Activated T-cell treated with anti-CD3 and anti-CD28 coated beads, Interleukin-2, amount 50 U/mL, for 4 hours (primary cell): ENCODE results near the gene ELFN1. TPM values are rescaled to one million over a fixed set of nuclear protein-coding genes. Genes with fewer than 3 reads are reported as not detected.

Source experiments
- ATAC-seq, 2 donors: fragments of 200-7000 bp; cut with Tn5 transposase; one replicate each; pipeline ENCODE4 v1.10.0; 2021
- DNase-seq: peaks from one replicate; pipeline ENCODE4 v3.0.0-alpha.2; 2020
- H3K27me3 Mint-ChIP-seq: one replicate; pipeline ENCODE4 v1.8.0; 2021; ENCODE audit warnings: low read depth, mixed read lengths
- H3K36me3 Mint-ChIP-seq: one replicate; pipeline ENCODE4 v1.8.0; 2022; ENCODE audit warnings: mixed read lengths; ENCODE audit not compliant: insufficient read depth
- H3K4me1 Mint-ChIP-seq: one replicate; pipeline ENCODE4 v1.8.0; 2021; ENCODE audit warnings: low read depth, mixed read lengths
- H3K4me3 Mint-ChIP-seq: one replicate; pipeline ENCODE4 v1.8.0; 2021; ENCODE audit warnings: mild to moderate bottlenecking, moderate library complexity, mixed read lengths
- H3K9me3 Mint-ChIP-seq: one replicate; pipeline ENCODE4 v1.8.0; 2021; ENCODE audit warnings: mixed read lengths
- total RNA-seq, 3 donors: library from RNA; stranded (reverse); gene quantifications; one replicate each; pipeline ENCODE4 v1.2.1, GENCODE V29; 2021

The ELFN1 gene
- total RNA-seq, 3 donors from 2014 or later, result 0.11 to 0.13 (median 0.13) TPM

GRCh38 chr7:1719913-1720312, 49.8 kb downstream of the ELFN1 start:
- DNase-seq (no peak), ATAC-seq (no peak)
- H3K9me3 Mint-ChIP-seq, result no peaks in the 10 kb centered on the region
- no peak overlapping the region for H3K4me3 Mint-ChIP-seq
- H3K27me3 Mint-ChIP-seq, result peaks cover 3% of the 10 kb centered on the region
- H3K4me1 Mint-ChIP-seq, result no peaks in the 10 kb centered on the region
- no peaks in the 10 kb centered on the region for H3K36me3 Mint-ChIP-seq

- no peak overlapping the region for H3K4me3 Mint-ChIP-seq
- H3K36me3 Mint-ChIP-seq, result no peaks in the 10 kb centered on the region
- no peak for DNase-seq
- H3K27me3 Mint-ChIP-seq, result peaks cover 1% of the 10 kb centered on the region
- ATAC-seq, result no peak
- no peaks in the 10 kb centered on the region for H3K9me3 Mint-ChIP-seq
- no peaks in the 10 kb centered on the region for H3K4me1 Mint-ChIP-seq
These were observed 50.2 kb downstream of the ELFN1 start for GRCh38 chr7:1720326-1720725.

GRCh38 chr7:1721047-1721690, 51.1 kb downstream of the ELFN1 start:
- no peak overlapping the region for H3K4me3 Mint-ChIP-seq
- H3K4me1 Mint-ChIP-seq, result no peaks in the 10 kb centered on the region
- H3K36me3 Mint-ChIP-seq, result no peaks in the 10 kb centered on the region
- no peaks in the 10 kb centered on the region for H3K9me3 Mint-ChIP-seq
- no peak for ATAC-seq
- DNase-seq, result no peak
- peaks cover 5% of the 10 kb centered on the region for H3K27me3 Mint-ChIP-seq

- H3K4me1 Mint-ChIP-seq, result no peaks in the 10 kb centered on the region
- ATAC-seq (no peak), DNase-seq (no peak)
- peaks cover 12% of the 10 kb centered on the region for H3K27me3 Mint-ChIP-seq
- H3K36me3 Mint-ChIP-seq, result no peaks in the 10 kb centered on the region
- no peak overlapping the region for H3K4me3 Mint-ChIP-seq
- H3K9me3 Mint-ChIP-seq, result no peaks in the 10 kb centered on the region
These were observed 53.2 kb downstream of the ELFN1 start for GRCh38 chr7:1723254-1723653.

GRCh38 chr7:1724118-1724910, 54.2 kb downstream of the ELFN1 start:
- DNase-seq, result no peak
- no peak for ATAC-seq
- no peaks in the 10 kb centered on the region for H3K36me3 Mint-ChIP-seq
- no peak overlapping the region for H3K4me3 Mint-ChIP-seq
- H3K9me3 Mint-ChIP-seq, result no peaks in the 10 kb centered on the region
- no peaks in the 10 kb centered on the region for H3K4me1 Mint-ChIP-seq
- peaks cover 15% of the 10 kb centered on the region for H3K27me3 Mint-ChIP-seq

- Mint-ChIP-seq H3K4me1 (no peaks in the 10 kb centered on the region), H3K27me3 (peaks cover 15% of the 10 kb centered on the region), H3K9me3 (no peaks in the 10 kb centered on the region), H3K36me3 (no peaks in the 10 kb centered on the region), H3K4me3 (no peak overlapping the region)
- DNase-seq, result no peak
- no peak for ATAC-seq
These were observed 55.2 kb downstream of the ELFN1 start for GRCh38 chr7:1725199-1725690.

- Mint-ChIP-seq H3K9me3 (no peaks in the 10 kb centered on the region), H3K4me3 (no peak overlapping the region)
- no peak for ATAC-seq
These were observed 55.9 kb downstream of the ELFN1 start for GRCh38 chr7:1725766-1726630.

GRCh38 chr7:1727079-1727478, 57.0 kb downstream of the ELFN1 start:
- peaks cover 15% of the 10 kb centered on the region for H3K27me3 Mint-ChIP-seq
- DNase-seq, result no peak
- no peaks in the 10 kb centered on the region for H3K36me3 Mint-ChIP-seq
- H3K4me1 Mint-ChIP-seq, result no peaks in the 10 kb centered on the region
- no peak overlapping the region for H3K4me3 Mint-ChIP-seq
- no peaks in the 10 kb centered on the region for H3K9me3 Mint-ChIP-seq
- no peak for ATAC-seq

More at GRCh38 chr7:1725766-1726630, 55.9 kb downstream of the ELFN1 start:
- no peaks in the 10 kb centered on the region for H3K36me3 Mint-ChIP-seq
- peaks cover 15% of the 10 kb centered on the region for H3K27me3 Mint-ChIP-seq
- no peaks in the 10 kb centered on the region for H3K4me1 Mint-ChIP-seq
- no peak for DNase-seq

GRCh38 chr7:1727812-1728570, 57.9 kb downstream of the ELFN1 start:
- DNase-seq (no peak), ATAC-seq (no peak)
- no peak overlapping the region for H3K4me3 Mint-ChIP-seq
- no peaks in the 10 kb centered on the region for H3K36me3 Mint-ChIP-seq
- H3K9me3 Mint-ChIP-seq, result no peaks in the 10 kb centered on the region
- peaks cover 15% of the 10 kb centered on the region for H3K27me3 Mint-ChIP-seq
- H3K4me1 Mint-ChIP-seq, result no peaks in the 10 kb centered on the region

GRCh38 chr7:1729183-1729582, 59.1 kb downstream of the ELFN1 start:
- Mint-ChIP-seq H3K27me3 (peaks cover 15% of the 10 kb centered on the region), H3K36me3 (no peaks in the 10 kb centered on the region)

GRCh38 chr7:1729773-1730172, 59.7 kb downstream of the ELFN1 start:
- Mint-ChIP-seq H3K9me3 (no peaks in the 10 kb centered on the region), H3K36me3 (no peaks in the 10 kb centered on the region), H3K27me3 (peaks cover 15% of the 10 kb centered on the region), H3K4me1 (no peaks in the 10 kb centered on the region), H3K4me3 (no peak overlapping the region)
- DNase-seq (no peak), ATAC-seq (no peak)

More at GRCh38 chr7:1729183-1729582, 59.1 kb downstream of the ELFN1 start:
- ATAC-seq, result no peak
- Mint-ChIP-seq H3K9me3 (no peaks in the 10 kb centered on the region), H3K4me3 (no peak overlapping the region), H3K4me1 (no peaks in the 10 kb centered on the region)
- no peak for DNase-seq

- no peaks in the 10 kb centered on the region for H3K36me3 Mint-ChIP-seq
- H3K9me3 Mint-ChIP-seq, result no peaks in the 10 kb centered on the region
- no peaks in the 10 kb centered on the region for H3K4me1 Mint-ChIP-seq
- ATAC-seq (no peak), DNase-seq (no peak)
- peaks cover 8% of the 10 kb centered on the region for H3K27me3 Mint-ChIP-seq
- H3K4me3 Mint-ChIP-seq, result no peak overlapping the region
These were observed 62.0 kb downstream of the ELFN1 start for GRCh38 chr7:1732072-1732471.

- no peak overlapping the region for H3K4me3 Mint-ChIP-seq
- no peaks in the 10 kb centered on the region for H3K4me1 Mint-ChIP-seq
- H3K9me3 Mint-ChIP-seq, result no peaks in the 10 kb centered on the region
- no peaks in the 10 kb centered on the region for H3K36me3 Mint-ChIP-seq
- no peak for ATAC-seq
- peaks cover 6% of the 10 kb centered on the region for H3K27me3 Mint-ChIP-seq
- DNase-seq, result no peak
These were observed 62.6 kb downstream of the ELFN1 start for GRCh38 chr7:1732645-1733044.
